Nasal cavity respiratory epithelium epithelial cell of viscerocranial mucosa (primary cell): ENCODE data around the gene METTL16. TPM values are rescaled to one million over a fixed set of nuclear protein-coding genes. Genes with fewer than 3 reads are reported as not detected.

Experiments used
- total RNA-seq: library from RNA; depleted of rRNA; stranded (reverse); fragments of >200 nt; gene quantifications from 2 replicates; pipeline ENCODE4 v1.2.3, GENCODE V29; 2014

The METTL16 gene
- total RNA-seq: 20.8 and 23.1 TPM in 2 replicates

GRCh38 chr17:2511462-2512369, at the start of gene METTL16:
Gene METTL16, minus strand, starts transcription at chr17:2511888. Its CDS starts 9,557 bp downstream, at chr17:2502331.

DNA sequence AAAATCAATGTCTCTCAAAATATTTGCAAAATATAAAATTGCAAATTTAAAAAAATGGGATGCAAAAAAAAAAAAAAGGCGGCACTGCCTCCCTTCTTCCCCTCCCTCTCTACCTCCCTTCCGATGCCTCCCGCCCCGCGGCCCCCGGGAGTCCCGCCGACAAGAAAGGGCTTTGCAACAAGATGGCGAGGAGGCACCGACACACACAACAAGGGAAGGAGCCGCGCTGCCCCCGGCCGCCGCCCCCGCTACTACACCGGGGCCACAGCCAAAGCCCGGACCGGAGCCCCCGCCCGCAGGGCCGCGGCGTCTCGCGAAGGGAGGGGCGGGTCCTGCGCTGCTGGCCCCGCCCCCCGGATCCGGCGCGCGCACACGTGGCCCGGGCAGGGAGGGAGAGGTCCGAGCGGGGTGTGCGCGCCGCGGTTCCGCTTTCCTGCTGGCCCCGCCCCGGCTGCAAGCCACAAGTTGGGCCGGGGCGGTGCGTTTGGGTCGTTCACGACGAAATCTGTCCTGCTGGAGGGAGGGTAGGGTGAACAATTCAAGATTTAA, 110.7 kb downstream of the METTL16 start, which contains the start of gene MNT:
Gene MNT (minus strand): TSS at position 184 of the 549 bp plus-strand sequence. CDS start 348 bp downstream, outside the sequence.

Other genes starting within 250 kb of the METTL16 start
- gene SMG6, start 208.1 kb downstream of the METTL16 start, total RNA-seq: 15.7 and 41.3 TPM in 2 replicates
- 11.3 and 11.7 TPM in 2 replicates for gene SRR, start 207.9 kb downstream of the METTL16 start, total RNA-seq
- gene TSR1, start 175.4 kb downstream of the METTL16 start, total RNA-seq: 92.5 and 98.1 TPM in 2 replicates
- gene SGSM2, start 174.4 kb downstream of the METTL16 start, total RNA-seq: 9.9 and 39.4 TPM in 2 replicates
- gene MNT, start 110.8 kb downstream of the METTL16 start, total RNA-seq: 4.8 and 22.0 TPM in 2 replicates
- 129 and 179 TPM in 2 replicates for gene PAFAH1B1, start 81.8 kb upstream of the METTL16 start, total RNA-seq
- 57.1 and 115 TPM in 2 replicates for gene CLUH, start 199.9 kb upstream of the METTL16 start, total RNA-seq
- not detected in 2 replicates for gene CCDC92B, start 237.8 kb upstream of the METTL16 start, total RNA-seq